GM10266 (cell line): Measurements from ENCODE around the gene PXYLP1.

Experiments used
- DNase-seq: peaks from one replicate; pipeline ENCODE4 v3.0.0; 2012; ENCODE audit errors: extremely low spot score
- TF ChIP-seq, protein P1 (sequence below): IDR thresholded peaks from 2 replicates; pipeline ENCODE4 v1.5.1; 2012; ENCODE audit warnings: mild to moderate bottlenecking, low read depth; ENCODE audit not compliant: control insufficient read depth, insufficient read depth; ENCODE audit errors: missing control alignments

PXYLP1 gene

DNA sequence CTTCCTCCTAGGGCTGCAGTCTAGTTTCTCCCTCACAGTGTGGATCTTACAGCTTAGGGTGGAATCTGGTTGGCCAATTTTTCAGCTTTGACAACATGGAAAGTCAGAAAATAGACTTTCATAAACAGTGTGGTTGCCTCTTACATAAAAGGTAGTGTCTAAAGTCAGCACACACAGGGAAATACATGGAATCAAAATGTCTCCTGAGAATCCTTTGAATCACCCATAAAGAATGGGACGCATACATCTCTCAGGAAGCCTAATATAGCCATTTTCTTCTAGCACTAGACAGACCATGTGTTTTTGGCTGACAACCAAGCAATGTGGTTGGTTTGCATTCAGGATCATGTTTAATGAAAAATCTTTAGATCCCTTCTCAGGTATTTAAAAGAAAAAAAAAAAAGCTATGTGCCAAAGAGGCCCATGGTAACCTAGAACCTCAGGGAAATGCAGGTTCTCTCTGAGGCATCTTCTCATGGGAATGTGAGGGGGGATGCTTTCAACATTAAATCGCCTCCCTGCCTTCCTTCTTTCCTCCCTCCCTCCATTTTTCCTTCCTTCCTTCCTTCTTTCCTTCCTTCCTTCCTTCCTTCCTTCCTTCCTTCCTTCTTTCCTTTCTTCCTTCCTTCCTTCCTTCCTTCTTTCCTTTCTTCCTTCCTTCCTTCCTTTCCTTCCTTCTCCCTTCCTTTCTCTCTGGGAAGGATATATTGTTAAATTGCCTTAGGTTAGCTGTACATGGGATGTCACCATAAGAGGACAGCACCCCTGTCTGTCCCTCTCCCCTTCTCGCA is 102.4 kb downstream of the PXYLP1 start:
- no peak for DNase-seq
- TF ChIP-seq, protein P1, sequence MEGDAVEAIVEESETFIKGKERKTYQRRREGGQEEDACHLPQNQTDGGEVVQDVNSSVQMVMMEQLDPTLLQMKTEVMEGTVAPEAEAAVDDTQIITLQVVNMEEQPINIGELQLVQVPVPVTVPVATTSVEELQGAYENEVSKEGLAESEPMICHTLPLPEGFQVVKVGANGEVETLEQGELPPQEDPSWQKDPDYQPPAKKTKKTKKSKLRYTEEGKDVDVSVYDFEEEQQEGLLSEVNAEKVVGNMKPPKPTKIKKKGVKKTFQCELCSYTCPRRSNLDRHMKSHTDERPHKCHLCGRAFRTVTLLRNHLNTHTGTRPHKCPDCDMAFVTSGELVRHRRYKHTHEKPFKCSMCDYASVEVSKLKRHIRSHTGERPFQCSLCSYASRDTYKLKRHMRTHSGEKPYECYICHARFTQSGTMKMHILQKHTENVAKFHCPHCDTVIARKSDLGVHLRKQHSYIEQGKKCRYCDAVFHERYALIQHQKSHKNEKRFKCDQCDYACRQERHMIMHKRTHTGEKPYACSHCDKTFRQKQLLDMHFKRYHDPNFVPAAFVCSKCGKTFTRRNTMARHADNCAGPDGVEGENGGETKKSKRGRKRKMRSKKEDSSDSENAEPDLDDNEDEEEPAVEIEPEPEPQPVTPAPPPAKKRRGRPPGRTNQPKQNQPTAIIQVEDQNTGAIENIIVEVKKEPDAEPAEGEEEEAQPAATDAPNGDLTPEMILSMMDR = no peak

DNA sequence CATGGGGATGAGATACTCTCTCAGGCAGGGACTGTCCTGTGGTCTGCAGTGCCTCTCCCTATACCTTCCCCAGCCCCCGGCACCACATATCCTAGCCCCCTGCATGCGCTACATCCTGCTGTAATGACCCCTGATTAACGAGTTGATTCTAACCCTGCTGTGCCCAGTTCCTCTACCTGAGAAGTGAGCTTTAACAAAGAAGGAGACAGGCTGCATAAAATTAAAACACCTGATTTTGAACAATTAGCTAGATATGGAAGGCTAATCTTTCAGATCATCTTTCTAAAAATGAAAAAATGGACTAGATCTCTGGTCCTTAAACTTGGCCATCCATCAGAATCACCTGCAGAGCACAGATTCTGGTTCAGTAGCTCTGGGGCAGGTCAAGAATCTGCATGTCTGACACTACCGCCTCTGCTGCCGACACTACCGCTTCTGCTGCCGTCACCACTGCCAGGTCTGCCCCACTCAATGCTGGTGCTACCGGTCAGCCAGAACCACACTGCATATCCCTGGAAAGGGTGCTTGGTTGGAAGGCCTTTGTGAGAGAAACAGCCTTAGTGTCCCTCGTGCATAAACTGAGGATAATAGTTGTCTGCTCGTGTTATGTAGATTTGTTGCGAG is 103.1 kb downstream of the PXYLP1 start:
- TF ChIP-seq, protein P1 = no peak
- no peak for DNase-seq

DNA sequence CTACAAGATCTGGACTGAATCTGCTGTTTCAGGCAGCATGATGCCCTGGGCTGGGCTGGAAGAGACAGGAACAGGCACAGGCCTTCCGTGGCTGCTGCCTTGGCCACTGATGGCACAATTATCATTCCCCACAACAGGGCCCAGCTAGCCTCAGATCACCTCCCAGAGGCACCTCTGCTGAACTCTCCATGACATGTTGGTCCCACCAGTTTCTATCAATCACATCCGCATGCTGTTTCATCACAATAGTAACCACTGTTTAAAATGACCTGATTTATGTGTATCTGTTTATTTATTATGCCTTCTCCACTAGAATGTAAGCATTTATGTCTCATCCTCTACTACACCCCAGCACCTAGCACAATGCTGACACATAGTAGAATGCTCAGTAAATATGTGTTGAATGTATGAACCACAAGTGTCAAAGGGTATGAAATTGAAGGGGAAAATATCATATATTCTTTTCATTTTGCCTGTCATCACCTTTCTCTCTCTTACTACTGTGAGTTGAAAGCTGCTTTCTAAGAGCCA is 104.0 kb downstream of the PXYLP1 start:
- no peak for DNase-seq

DNA sequence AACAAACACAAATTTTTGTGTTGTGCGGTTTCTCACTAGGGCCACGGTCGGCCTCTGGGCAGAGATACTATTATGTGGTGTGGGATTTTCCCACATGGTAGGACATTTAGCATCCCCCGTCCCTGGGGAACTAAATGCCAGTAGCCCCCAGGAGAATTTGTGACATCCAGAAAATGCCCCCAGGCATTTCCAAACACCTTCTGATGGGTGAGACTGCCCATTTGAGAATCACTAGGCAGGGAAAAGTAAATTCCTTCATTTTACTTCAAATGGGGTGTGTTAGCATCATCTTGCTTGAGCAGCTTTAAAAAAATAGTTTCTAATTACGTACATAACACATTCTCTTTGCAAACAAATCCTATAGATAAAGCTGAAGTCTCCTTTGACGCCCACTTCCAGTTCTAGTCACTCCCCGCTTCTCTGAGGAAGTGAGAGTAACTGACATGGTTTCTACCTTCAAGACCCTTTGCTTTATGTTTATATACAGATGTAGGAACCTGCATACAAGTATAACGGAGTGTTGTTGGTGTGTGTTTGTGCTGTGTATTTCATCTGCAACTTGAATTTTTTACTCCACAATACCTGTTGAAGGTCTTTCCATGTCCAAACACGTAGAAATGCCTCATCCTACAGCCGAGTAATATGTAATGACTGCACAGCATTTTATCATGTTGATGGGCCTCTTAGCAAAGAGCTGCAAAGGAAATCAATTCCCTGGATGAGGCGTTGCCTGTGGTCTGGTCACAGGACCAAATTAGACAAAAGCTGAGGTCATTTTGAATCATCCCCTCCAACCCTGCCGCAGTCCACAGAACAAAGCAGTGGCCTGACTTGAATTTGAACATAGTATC is 105.3 kb downstream of the PXYLP1 start:
- TF ChIP-seq, protein P1 = no peak
- peak; percentile 67 for DNase-seq

More for the DNA sequence above, 104.0 kb downstream of the PXYLP1 start:
- TF ChIP-seq, protein P1 = no peak

DNA sequence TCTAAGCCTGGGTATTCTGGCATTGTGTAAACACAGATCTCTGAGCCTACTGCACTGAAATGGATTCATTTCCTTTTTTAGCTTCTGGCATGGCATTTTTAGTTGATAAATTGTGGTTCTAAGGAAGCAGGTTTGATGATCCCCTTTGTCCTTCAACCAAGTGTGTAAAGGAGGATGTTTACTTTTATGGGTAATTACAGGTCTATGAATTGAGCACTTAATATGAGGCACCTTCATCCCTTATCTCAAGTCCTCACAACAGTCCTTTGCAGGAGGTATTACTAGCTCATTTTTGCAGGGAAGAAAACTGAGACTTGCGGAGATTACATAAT is 105.9 kb downstream of the PXYLP1 start:
- TF ChIP-seq, protein P1 = no peak
- no peak for DNase-seq

DNA sequence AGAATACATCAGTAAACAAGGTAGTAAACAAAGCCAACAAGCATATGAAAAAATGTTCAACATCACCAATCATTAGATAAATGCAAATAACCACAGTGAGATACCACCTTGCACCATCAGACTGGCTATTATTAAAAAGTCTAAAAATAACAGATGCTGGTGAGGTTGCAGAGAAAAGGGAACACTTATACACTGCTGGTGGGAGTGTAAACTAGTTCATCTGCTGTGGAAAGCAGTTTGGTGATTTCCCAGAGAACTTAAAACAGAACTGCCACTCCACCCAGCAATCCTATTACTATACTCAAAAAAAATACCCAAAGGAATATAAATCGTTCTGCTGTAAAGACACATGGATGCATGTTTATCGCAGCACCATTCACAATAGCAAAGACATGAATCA is 106.4 kb downstream of the PXYLP1 start:
- no peak for DNase-seq
- TF ChIP-seq, protein P1 = no peak
